GM19463 (cell line): ENCODE results near the gene PNMA8B.
"Not testable (repeated sequence)": the region's sequence is repeated elsewhere in the genome, so short reads cannot be mapped to it uniquely, and the experiment has no call there.

Source experiments
- ATAC-seq: cut with Tn5 transposase; IDR thresholded peaks from one replicate; pipeline ENCODE4 v1.9.1; 2021; ENCODE audit warnings: mild to moderate bottlenecking, moderate library complexity; ENCODE audit not compliant: unreplicated experiment

The PNMA8B gene

GRCh38 chr19:46514589-46515289, 19.1 kb upstream of the PNMA8B start:
- ATAC-seq = no peak

- ATAC-seq = no peak
Observed at GRCh38 chr19:46513461-46514236, 18.0 kb upstream of the PNMA8B start.

GRCh38 chr19:46511237-46511636, 15.6 kb upstream of the PNMA8B start:
- no peak for ATAC-seq

GRCh38 chr19:46508206-46508605, 12.5 kb upstream of the PNMA8B start:
- ATAC-seq = no peak

GRCh38 chr19:46503848-46504453, 8.3 kb upstream of the PNMA8B start:
- ATAC-seq = no peak

DNA sequence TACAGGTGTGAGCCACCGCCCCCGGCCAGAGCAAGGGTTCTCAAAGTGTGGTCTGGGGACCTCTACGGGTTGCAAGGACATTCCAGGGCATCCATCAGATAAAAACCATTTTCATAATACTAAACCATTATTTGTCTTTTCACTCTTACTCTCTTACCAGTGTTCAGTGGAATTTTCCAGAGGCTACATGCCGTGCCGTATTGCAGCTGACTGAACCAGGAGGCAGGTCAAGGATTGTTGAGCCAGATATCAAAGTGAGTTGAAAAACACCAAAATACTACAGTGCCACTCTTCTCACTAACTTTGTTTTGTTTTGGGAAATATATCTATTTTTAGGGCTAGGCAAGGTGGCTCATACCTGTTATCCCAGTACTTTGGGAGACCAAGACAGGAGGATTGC, 7.2 kb upstream of the PNMA8B start:
- ATAC-seq = no peak

- no peak for ATAC-seq
Observed at GRCh38 chr19:46499692-46500091, 4.0 kb upstream of the PNMA8B start.

DNA sequence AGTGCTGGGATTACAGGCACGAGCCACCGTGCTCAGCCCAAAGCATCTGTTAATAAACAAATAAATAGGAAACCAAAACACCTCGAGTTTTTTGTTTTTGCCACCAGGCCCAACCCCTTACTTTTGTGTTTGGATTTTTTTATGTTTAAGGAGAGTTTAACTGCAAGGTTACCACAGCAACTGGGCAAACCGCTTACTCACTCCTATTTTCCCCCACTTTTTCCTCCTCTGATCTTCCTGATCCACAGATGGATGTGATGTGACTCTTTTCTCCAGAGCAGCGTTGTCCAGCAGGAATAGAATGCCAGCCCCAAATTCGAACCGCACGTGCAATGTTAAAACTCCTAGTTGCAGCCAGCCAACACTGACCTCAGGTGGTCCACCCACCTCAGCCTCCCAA, 2.1 kb upstream of the PNMA8B start:
- no peak for ATAC-seq

- ATAC-seq = not testable (repeated sequence)
Observed at GRCh38 chr19:46496886-46497285, 1.2 kb upstream of the PNMA8B start.

- ATAC-seq = no peak
Observed at GRCh38 chr19:46496304-46496703, 637 bp upstream of the PNMA8B start.

DNA sequence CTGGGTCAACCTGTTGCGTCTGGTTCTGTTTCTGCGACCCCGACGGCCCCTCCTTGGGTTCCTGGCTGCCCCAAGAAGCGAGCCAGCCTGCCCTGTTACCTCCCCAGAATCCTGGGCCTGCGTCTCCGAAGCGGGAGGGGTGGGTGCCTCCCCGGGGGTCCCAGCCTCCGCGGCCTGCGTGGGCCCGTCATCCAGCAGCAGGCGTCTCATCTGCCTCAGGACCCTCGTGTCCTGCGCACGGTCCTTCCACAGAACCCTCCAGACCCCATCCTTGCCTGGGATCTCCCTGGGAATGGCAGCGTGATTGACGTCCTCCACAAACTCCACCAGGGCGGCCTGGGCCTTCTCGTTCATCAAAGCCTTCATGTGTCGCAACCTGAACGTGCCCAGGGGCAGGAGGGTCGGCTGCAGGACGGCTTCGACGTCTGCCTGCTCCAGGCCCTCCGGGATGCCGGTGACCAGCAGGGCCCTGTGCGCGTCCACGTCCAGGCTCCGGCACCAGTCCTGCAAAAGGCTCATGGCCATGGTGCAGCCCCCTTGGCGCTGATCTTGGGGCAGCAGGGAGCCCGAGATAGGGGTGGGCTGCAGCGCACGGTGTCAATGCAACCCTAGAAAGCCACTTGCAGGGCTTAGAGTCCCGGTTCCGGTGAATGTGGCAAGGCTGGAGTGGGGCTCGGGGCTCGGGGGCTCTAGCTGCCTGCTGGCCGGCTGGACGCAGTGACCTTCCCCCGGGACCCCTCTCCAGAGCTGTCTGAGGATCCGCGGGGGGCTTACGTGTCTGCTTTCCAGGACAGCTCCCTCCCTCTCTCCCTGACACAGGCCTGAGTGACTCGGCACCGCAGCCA, 504 bp downstream of the PNMA8B start:
- no peak for ATAC-seq

DNA sequence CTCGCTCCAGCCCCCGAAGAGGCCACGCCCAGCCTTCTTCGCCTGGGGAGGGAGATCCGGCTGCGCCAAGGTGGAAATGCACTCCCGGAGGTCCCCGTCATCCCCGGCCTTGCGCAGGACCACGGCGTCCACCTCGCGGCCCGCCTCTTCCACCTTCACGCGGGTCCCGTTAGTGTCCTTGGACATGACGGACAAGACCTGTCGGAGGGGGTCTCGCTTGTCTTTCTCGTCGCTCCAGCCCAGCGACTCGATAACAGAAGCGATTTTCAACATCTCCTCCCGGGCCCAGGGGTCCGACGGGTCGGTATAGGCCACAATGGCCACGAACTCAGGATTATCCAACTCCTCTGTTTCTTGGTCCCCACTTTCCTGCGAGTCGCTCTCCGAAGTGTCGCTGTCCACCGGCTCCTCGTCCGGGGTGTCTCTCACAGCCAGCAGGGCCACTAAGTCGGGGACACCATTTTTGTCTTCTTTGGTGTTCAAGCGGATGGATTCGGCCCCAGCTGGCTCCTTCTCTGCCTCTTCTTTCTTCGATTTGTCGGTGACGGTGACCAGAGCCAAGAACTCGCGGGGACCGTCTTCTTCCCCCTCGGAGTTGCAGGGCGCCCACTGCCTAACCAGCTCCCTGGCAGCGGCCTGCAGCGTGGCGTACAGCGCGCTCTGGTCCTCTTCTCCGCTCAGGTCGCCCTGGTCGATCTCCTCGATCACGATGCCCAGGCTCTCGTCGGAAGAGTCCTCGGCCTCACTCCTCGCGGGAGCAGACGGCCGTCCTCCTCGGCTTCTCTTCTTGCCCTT, 1.3 kb downstream of the PNMA8B start:
- no peak for ATAC-seq

DNA sequence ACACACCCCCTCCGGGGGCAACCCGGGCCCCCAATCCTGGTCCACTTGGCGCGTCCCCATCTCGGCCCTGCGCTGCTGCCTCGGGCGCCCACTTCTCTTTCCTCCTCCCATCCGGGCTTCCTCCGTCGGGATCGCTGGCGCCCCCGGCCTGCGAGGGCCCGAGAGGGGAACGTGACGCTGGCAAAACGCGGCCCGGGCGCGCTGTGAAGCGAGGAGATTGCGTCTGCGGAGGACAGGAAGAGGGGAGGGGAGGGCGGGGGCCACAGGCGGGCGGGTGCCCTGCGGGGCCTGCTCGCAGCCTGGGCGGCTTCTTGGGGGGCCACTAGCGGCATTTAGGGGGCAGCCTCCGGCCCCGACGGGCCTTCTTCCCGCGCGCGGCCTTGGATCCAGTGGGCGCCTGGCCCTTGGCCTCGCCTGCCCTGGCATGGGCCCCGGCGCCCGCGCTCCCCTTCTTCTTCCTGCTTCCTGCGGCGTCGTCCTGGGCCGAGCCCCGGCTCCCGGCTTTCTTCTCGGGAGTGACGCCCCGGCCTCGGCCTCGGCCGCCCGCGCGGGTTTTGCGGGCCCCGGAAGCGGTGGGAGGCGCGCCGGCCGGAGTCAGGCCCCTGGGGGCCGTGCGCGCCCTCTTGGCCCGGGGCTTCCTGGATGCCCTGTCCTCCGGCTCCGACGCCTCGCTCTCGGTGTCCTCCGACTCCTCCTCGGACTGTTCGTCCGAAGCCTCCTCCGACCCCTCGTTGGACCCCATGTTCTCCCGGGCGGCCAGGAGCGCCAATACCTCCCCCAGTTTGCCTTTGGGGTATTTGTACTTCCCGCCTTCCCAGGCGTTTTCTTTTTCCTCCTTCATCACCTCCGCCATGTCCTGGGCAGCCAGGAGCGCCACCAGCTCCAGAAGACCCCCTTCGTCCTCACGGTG, 2.2 kb downstream of the PNMA8B start:
- no peak for ATAC-seq

GRCh38 chr19:46492841-46493235, 2.8 kb downstream of the PNMA8B start:
- ATAC-seq = no peak

GRCh38 chr19:46491975-46492682, 3.5 kb downstream of the PNMA8B start:
- ATAC-seq = no peak

- no peak for ATAC-seq
Observed at GRCh38 chr19:46490774-46491173, 4.9 kb downstream of the PNMA8B start.

DNA sequence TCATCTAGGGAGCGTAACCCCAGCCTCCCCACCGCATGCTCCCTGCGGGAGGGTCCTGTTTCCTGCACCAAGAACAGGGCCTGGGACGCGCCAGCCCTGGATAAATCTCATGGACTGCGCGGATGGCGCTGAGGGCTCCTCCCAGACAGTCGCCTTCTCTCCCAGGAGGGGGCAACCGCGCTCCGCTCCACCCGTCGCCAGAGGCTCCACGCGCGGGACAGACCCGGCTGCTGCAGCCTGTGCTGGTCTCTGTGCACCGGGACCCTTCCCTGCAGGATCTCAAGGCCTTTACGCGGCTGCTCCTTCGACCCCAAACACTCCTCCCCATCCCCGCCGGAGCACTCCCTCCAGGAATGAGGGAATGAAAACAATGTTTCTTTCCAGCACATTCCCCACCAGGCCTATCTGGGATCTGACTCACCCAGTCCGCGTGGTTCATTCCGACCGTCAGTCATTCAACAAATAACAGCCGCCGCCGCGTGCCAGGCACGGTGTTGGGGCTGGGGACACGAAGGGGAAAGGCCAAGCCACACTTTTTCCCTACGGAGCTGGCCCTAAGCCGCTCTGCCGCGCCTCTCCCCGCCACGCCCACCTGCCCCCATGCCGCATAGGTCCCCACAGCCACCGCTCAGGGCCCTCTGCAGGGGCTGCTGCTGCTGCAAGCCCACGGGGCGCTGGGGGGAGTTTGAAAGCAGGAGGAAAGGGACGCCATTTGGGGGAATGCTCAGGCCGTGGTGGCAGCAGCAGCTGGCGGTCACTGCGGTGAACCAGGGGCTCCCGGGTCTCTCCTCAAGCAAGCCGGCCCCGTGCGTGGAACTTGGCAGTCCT, 6.0 kb downstream of the PNMA8B start:
- ATAC-seq = no peak

- ATAC-seq = no peak
Observed at GRCh38 chr19:46488551-46488950, 7.1 kb downstream of the PNMA8B start.
